Measurements from ENCODE around the gene PPOX.

Gene PPOX

GRCh38 chr1:161173711-161174110 is 7.5 kb downstream of the PPOX start:
- no peak overlapping the region for H3K18ac ChIP-seq (ENCODE audit: low read length)

DNA sequence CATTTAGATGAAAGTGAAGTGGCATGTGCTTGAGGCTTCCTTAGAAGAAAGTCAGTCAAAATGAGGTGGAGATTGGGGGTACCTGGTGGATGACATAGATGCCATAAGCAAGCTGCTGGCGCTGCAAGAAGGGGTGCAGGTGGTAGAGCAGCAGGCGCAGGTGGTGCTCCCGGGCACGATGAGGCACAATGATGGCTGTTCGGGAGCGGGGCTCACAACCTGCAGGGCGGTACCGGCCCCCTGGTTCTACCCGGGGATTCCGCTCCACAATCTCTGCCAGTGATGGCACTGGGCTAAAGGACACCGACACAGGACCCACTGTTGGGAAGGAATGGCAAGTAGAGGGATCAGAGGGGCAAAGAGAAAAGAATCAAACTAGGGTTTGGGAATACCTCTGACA is 8.7 kb downstream of the PPOX start:
- Histone ChIP-seq H3K36me3 (ENCODE audit: control insufficient read depth in 1 of 2, insufficient read depth in 2 of 2, low read length in 2 of 2) (peaks cover 35 to 46% of the 10 kb centered on the region in 2 experiments), H2BK5ac (ENCODE audit: low read depth, low read length, poor library complexity) (no peak overlapping the region), H3K27ac (ENCODE audit: low read depth, low read length) (no peak overlapping the region), H3K9me3 (ENCODE audit: insufficient read depth, low read depth, low read length) (peaks cover 2% of the 10 kb centered on the region), H3K4ac (ENCODE audit: low read depth, low read length) (no peak overlapping the region), H4K12ac (ENCODE audit: low read depth, low read length) (no peak overlapping the region), H3K27me3 (ENCODE audit: insufficient read depth, low read length) (no peaks in the 10 kb centered on the region), H2BK120ac (ENCODE audit: insufficient read depth, low read length, poor library complexity) (no peak overlapping the region), H2AK5ac (ENCODE audit: low read length) (no peak overlapping the region), H3K79me2 (ENCODE audit: control insufficient read depth, insufficient read depth, low read length, poor library complexity) (peaks cover 8% of the 10 kb centered on the region), H3K18ac (ENCODE audit: low read length) (no peak overlapping the region), H3K4me1 (ENCODE audit: control insufficient read depth in 1 of 2, insufficient read depth in 2 of 2, low read length in 2 of 2) (peaks cover 6 to 8% of the 10 kb centered on the region in 2 experiments), H4K91ac (ENCODE audit: low read depth, low read length) (no peak overlapping the region), H3K4me2 (ENCODE audit: low read length) (no peak overlapping the region), H2BK12ac (ENCODE audit: low read length) (no peak overlapping the region), H3K79me1 (ENCODE audit: low read length) (peaks cover 8% of the 10 kb centered on the region), H3K9ac (ENCODE audit: low read length) (no peak overlapping the region), H3K14ac (ENCODE audit: low read length) (no peak overlapping the region), H4K8ac (ENCODE audit: low read depth, low read length) (no peak overlapping the region), H3K23ac (ENCODE audit: low read length) (no peak overlapping the region), H3K4me3 (ENCODE audit: low read depth, low read length) (no peak overlapping the region), H2AFZ (ENCODE audit: insufficient read depth, low read length, poor library complexity) (no peak overlapping the region)
- WGBS (ENCODE audit: extremely low coverage, insufficient coverage, insufficient read length): no CpG with 5 or more reads among the region's 11 CpGs
- DNase-seq: no peak

More at GRCh38 chr1:161173711-161174110, 7.5 kb downstream of the PPOX start:
- Histone ChIP-seq H3K4me2 (ENCODE audit: low read length) (no peak overlapping the region), H3K9ac (ENCODE audit: low read length) (no peak overlapping the region), H2BK12ac (ENCODE audit: low read length) (no peak overlapping the region), H3K79me1 (ENCODE audit: low read length) (peaks cover 8% of the 10 kb centered on the region), H3K4me1 (ENCODE audit: control insufficient read depth in 1 of 2, insufficient read depth in 2 of 2, low read length in 2 of 2) (peaks cover 6 to 8% of the 10 kb centered on the region in 2 experiments), H3K79me2 (ENCODE audit: control insufficient read depth, insufficient read depth, low read length, poor library complexity) (peaks cover 8% of the 10 kb centered on the region), H3K9me3 (ENCODE audit: insufficient read depth, low read depth, low read length) (peaks cover 2% of the 10 kb centered on the region), H3K4me3 (ENCODE audit: low read depth, low read length) (no peak overlapping the region), H3K36me3 (ENCODE audit: control insufficient read depth in 1 of 2, insufficient read depth in 2 of 2, low read length in 2 of 2) (peaks cover 38 to 51% of the 10 kb centered on the region in 2 experiments), H3K23ac (ENCODE audit: low read length) (no peak overlapping the region), H4K91ac (ENCODE audit: low read depth, low read length) (no peak overlapping the region), H2BK120ac (ENCODE audit: insufficient read depth, low read length, poor library complexity) (no peak overlapping the region), H3K14ac (ENCODE audit: low read length) (no peak overlapping the region), H2AK5ac (ENCODE audit: low read length) (no peak overlapping the region), H4K12ac (ENCODE audit: low read depth, low read length) (no peak overlapping the region), H2BK5ac (ENCODE audit: low read depth, low read length, poor library complexity) (no peak overlapping the region), H4K8ac (ENCODE audit: low read depth, low read length) (no peak overlapping the region), H3K27me3 (ENCODE audit: insufficient read depth, low read length) (no peaks in the 10 kb centered on the region), H2AFZ (ENCODE audit: insufficient read depth, low read length, poor library complexity) (no peak overlapping the region), H3K4ac (ENCODE audit: low read depth, low read length) (no peak overlapping the region), H3K27ac (ENCODE audit: low read depth, low read length) (no peak overlapping the region)
- no peak for DNase-seq
- no CpG with 5 or more reads among the region's 11 CpGs for WGBS (ENCODE audit: extremely low coverage, insufficient coverage, insufficient read length)

DNA sequence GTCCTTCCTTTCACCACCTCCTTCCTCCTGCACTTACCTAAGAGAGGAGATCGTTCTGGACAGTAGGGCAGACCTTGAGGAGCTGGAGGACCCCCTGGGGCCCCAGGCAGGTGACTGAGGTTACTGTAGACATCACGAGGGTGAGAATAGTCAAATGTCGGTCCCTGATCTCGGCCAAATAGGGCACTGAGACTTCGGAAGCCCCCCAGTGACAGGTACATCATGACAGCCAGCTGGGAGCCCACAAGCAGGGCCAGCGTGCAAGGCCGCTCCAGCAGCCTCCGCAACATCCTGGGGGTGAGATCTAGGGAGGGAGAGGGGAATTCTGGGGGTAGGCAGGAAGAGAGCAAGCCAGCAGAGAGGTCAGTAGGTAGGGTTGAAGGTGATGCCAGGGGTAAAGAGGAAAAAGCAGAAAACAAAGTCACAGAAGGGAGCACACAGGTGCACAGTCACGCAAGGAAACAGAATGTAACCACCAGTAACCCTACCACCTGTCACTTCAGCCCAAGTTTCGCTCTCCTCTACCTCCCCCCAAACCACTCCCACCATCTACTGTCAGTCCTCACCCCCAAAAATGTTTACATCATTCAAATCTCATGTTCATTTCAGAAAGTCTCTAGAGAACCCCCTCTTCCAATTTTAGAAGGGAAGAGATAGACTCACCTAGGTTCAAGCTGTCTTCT is 9.7 kb downstream of the PPOX start:
- no peak overlapping the region for H3K4me3 ChIP-seq (ENCODE audit: low read depth, low read length)
- H3K27me3 ChIP-seq (ENCODE audit: insufficient read depth, low read length): no peaks in the 10 kb centered on the region
- no peak overlapping the region for H2AFZ ChIP-seq (ENCODE audit: insufficient read depth, low read length, poor library complexity)
- H3K23ac ChIP-seq (ENCODE audit: low read length): no peak overlapping the region
- H3K79me2 ChIP-seq (ENCODE audit: control insufficient read depth, insufficient read depth, low read length, poor library complexity): peaks cover 8% of the 10 kb centered on the region
- H3K4me1 ChIP-seq (ENCODE audit: control insufficient read depth in 1 of 2, insufficient read depth in 2 of 2, low read length in 2 of 2): peaks cover 6 to 8% of the 10 kb centered on the region in 2 experiments
- no CpG with 5 or more reads among the region's 10 CpGs for WGBS (ENCODE audit: extremely low coverage, insufficient coverage, insufficient read length)
- H3K27ac ChIP-seq (ENCODE audit: low read depth, low read length): no peak overlapping the region
- H2AK5ac ChIP-seq (ENCODE audit: low read length): no peak overlapping the region
- peaks cover 2% of the 10 kb centered on the region for H3K9me3 ChIP-seq (ENCODE audit: insufficient read depth, low read depth, low read length)
- H3K4me2 ChIP-seq (ENCODE audit: low read length): peak overlapping the region; percentile 97
- H4K8ac ChIP-seq (ENCODE audit: low read depth, low read length): no peak overlapping the region
- peaks cover 29 to 39% of the 10 kb centered on the region in 2 experiments for H3K36me3 ChIP-seq (ENCODE audit: control insufficient read depth in 1 of 2, insufficient read depth in 2 of 2, low read length in 2 of 2)
- no peak overlapping the region for H4K12ac ChIP-seq (ENCODE audit: low read depth, low read length)
- no peak overlapping the region for H3K9ac ChIP-seq (ENCODE audit: low read length)
- no peak overlapping the region for H4K91ac ChIP-seq (ENCODE audit: low read depth, low read length)
- H3K18ac ChIP-seq (ENCODE audit: low read length): no peak overlapping the region
- no peak overlapping the region for H3K14ac ChIP-seq (ENCODE audit: low read length)
- no peak overlapping the region for H2BK5ac ChIP-seq (ENCODE audit: low read depth, low read length, poor library complexity)
- H3K79me1 ChIP-seq (ENCODE audit: low read length): peaks cover 8% of the 10 kb centered on the region
- DNase-seq: no peak
- no peak overlapping the region for H2BK12ac ChIP-seq (ENCODE audit: low read length)
- no peak overlapping the region for H3K4ac ChIP-seq (ENCODE audit: low read depth, low read length)
- H2BK120ac ChIP-seq (ENCODE audit: insufficient read depth, low read length, poor library complexity): no peak overlapping the region

GRCh38 chr1:161176468-161177111 is 10.4 kb downstream of the PPOX start:
- Histone ChIP-seq H2AFZ (ENCODE audit: insufficient read depth, low read length, poor library complexity) (no peak overlapping the region), H3K23ac (ENCODE audit: low read length) (no peak overlapping the region), H3K4me3 (ENCODE audit: low read depth, low read length) (peak overlapping the region; percentile 91), H4K8ac (ENCODE audit: low read depth, low read length) (peak overlapping the region; percentile 96), H3K9me3 (ENCODE audit: insufficient read depth, low read depth, low read length) (peaks cover 2% of the 10 kb centered on the region), H3K4ac (ENCODE audit: low read depth, low read length) (no peak overlapping the region), H3K9ac (ENCODE audit: low read length) (peak overlapping the region; percentile 87), H2BK12ac (ENCODE audit: low read length) (no peak overlapping the region), H3K27me3 (ENCODE audit: insufficient read depth, low read length) (no peaks in the 10 kb centered on the region), H3K79me1 (ENCODE audit: low read length) (peaks cover 8% of the 10 kb centered on the region), H3K14ac (ENCODE audit: low read length) (peak overlapping the region; percentile 96), H2AK5ac (ENCODE audit: low read length) (no peak overlapping the region), H3K4me2 (ENCODE audit: low read length) (peak overlapping the region; percentile 97), H2BK120ac (ENCODE audit: insufficient read depth, low read length, poor library complexity) (peak overlapping the region; percentile 88), H3K27ac (ENCODE audit: low read depth, low read length) (no peak overlapping the region), H3K79me2 (ENCODE audit: control insufficient read depth, insufficient read depth, low read length, poor library complexity) (peaks cover 8% of the 10 kb centered on the region), H3K36me3 (ENCODE audit: control insufficient read depth in 1 of 2, insufficient read depth in 2 of 2, low read length in 2 of 2) (peaks cover 24 to 33% of the 10 kb centered on the region in 2 experiments), H3K18ac (ENCODE audit: low read length) (peak overlapping the region; percentile 14), H4K12ac (ENCODE audit: low read depth, low read length) (no peak overlapping the region), H3K4me1 (ENCODE audit: control insufficient read depth in 1 of 2, insufficient read depth in 2 of 2, low read length in 2 of 2) (peaks cover 6 to 8% of the 10 kb centered on the region in 2 experiments), H4K91ac (ENCODE audit: low read depth, low read length) (peak overlapping the region; percentile 92), H2BK5ac (ENCODE audit: low read depth, low read length, poor library complexity) (no peak overlapping the region)
- no peak for DNase-seq
- WGBS (ENCODE audit: extremely low coverage, insufficient coverage, insufficient read length): no CpG with 5 or more reads among the region's 17 CpGs

All from trophoblast cell (in vitro differentiated cells and primary cell).